CD4-positive, alpha-beta T cell (primary cell): Measurements from ENCODE around the gene SUGP2. TPM values are rescaled to one million over a fixed set of nuclear protein-coding genes. Genes with fewer than 3 reads are reported as not detected.

ENCODE experiments used
- ATAC-seq: fragments of 200-7000 bp; cut with Tn5 transposase; one replicate; pipeline ENCODE4 v1.10.0; 2022; ENCODE audit warnings: mild to moderate bottlenecking; ENCODE audit not compliant: poor library complexity
- CTCF ChIA-PET: fragments of 350-600 bp; sonication (Branson Sonifier 250); formaldehyde crosslinking; loops from one replicate; lab custom pipeline; 2021; ENCODE audit warnings: antibody characterized with exemption, inconsistent platforms; lab: Charles Lee
- POLR2A ChIA-PET: fragments of 350-600 bp; sonication (Branson Sonifier 250); formaldehyde crosslinking; loops from one replicate; lab custom pipeline; 2021; ENCODE audit warnings: antibody characterized with exemption, inconsistent platforms; lab: Charles Lee
- DNase-seq, 14 experiments: peaks; one replicate each; pipeline ENCODE4 v3.0.0-alpha.2; 2013 to 2020; ENCODE audit warnings: mixed read lengths in 2 of 14
- H3K27ac ChIP-seq, 2 donors: one replicate each; pipeline versions ENCODE4 v1.5.1 to v1.7.0; 2013; ENCODE audit warnings: low read length in 2 of 2, low read depth in 1 of 2, mild to moderate bottlenecking in 1 of 2
- H3K27me3 ChIP-seq, 2 experiments: 1 replicate in 1 of 2; 2 replicates in 1 of 2; pipeline versions ENCODE4 v1.6.1 to v1.7.0; 2013; ENCODE audit warnings: low read length in 2 of 2, control low read depth in 1 of 2, mild to moderate bottlenecking in 1 of 2, moderate library complexity in 1 of 2; ENCODE audit not compliant: insufficient read depth in 2 of 2, control insufficient read depth in 1 of 2
- H3K36me3 ChIP-seq: one replicate; pipeline ENCODE4 v1.6.1; 2013; ENCODE audit warnings: low read length, control low read depth; ENCODE audit not compliant: insufficient read depth
- H3K4me1 ChIP-seq: one replicate; pipeline ENCODE4 v1.6.1; 2013; ENCODE audit warnings: low read length, control low read depth; ENCODE audit not compliant: insufficient read depth
- H3K4me3 ChIP-seq: one replicate; pipeline ENCODE4 v1.5.1; 2013; ENCODE audit warnings: mild to moderate bottlenecking, low read length, moderate library complexity
- H3K9me3 ChIP-seq, 2 experiments: 1 replicate in 1 of 2; 2 replicates in 1 of 2; pipeline versions ENCODE4 v1.6.1 to v1.7.0; 2013; ENCODE audit warnings: low read length in 2 of 2, mild to moderate bottlenecking in 2 of 2, control low read depth in 1 of 2, moderate library complexity in 1 of 2; ENCODE audit not compliant: control insufficient read depth in 1 of 2, insufficient read depth in 1 of 2
- H3K27ac Mint-ChIP-seq: one replicate; pipeline ENCODE4 v1.8.0; 2020; ENCODE audit warnings: mixed read lengths
- H3K27me3 Mint-ChIP-seq: one replicate; pipeline ENCODE4 v1.8.0; 2021; ENCODE audit warnings: mixed read lengths
- H3K36me3 Mint-ChIP-seq: one replicate; pipeline ENCODE4 v1.8.0; 2021; ENCODE audit warnings: low read depth, mixed read lengths
- H3K4me1 Mint-ChIP-seq: one replicate; pipeline ENCODE4 v1.8.0; 2021; ENCODE audit warnings: low read depth, mixed read lengths
- H3K4me3 Mint-ChIP-seq: one replicate; pipeline ENCODE4 v1.8.0; 2020; ENCODE audit warnings: mild to moderate bottlenecking, mixed read lengths
- H3K9me3 Mint-ChIP-seq: one replicate; pipeline ENCODE4 v1.8.0; 2020; ENCODE audit warnings: mixed read lengths
- CTCF ChIP-seq: fragments of 200-600 bp; IDR thresholded peaks from one replicate; pipeline ENCODE4 v1.8.0; 2022; ENCODE audit warnings: antibody characterized with exemption, mild to moderate bottlenecking
- intact Hi-C, 2 experiments: fragments of 100-400 bp; cut with DNase I in 1 of 2; cut with micrococcal nuclease in 1 of 2; formaldehyde crosslinking; loops; one replicate each; pipeline versions ENCODE4 v1.15.1 to v1.9.0; 2023 to 2025; cut with DNase I, micrococcal nuclease
- total RNA-seq, 174 experiments: library from RNA in 2 of 174; stranded (reverse) in 2 of 174; gene quantifications; one replicate each; pipeline ENCODE4 v1.2.3 and lab custom pipeline; 2021 to 2026

Gene SUGP2
- total RNA-seq, 2 experiments from 2014 or later: 106 to 110 TPM

- Histone ChIP-seq H3K9me3 (peaks cover 0 to 4% of the 10 kb centered on the region in 2 experiments), H3K36me3 (peaks cover 12% of the 10 kb centered on the region), H3K27me3 (no peaks in the 10 kb centered on the region), H3K27ac (no peak overlapping the region), H3K4me3 (no peak overlapping the region), H3K4me1 (peaks cover 6% of the 10 kb centered on the region)
- Mint-ChIP-seq H3K4me1 (peaks cover 18% of the 10 kb centered on the region), H3K27ac (no peak overlapping the region), H3K9me3 (no peaks in the 10 kb centered on the region), H3K27me3 (no peaks in the 10 kb centered on the region), H3K36me3 (peaks cover 55% of the 10 kb centered on the region), H3K4me3 (no peak overlapping the region)
- TF ChIP-seq CTCF: no peak
- intact Hi-C loops: no loop called here
- ATAC-seq: no peak
- ChIA-PET CTCF (no interaction called here), POLR2A (no interaction called here)
- no peak for DNase-seq
Measured at GRCh38 chr19:19078801-19079200, 45.5 kb upstream of the SUGP2 start.

DNA sequence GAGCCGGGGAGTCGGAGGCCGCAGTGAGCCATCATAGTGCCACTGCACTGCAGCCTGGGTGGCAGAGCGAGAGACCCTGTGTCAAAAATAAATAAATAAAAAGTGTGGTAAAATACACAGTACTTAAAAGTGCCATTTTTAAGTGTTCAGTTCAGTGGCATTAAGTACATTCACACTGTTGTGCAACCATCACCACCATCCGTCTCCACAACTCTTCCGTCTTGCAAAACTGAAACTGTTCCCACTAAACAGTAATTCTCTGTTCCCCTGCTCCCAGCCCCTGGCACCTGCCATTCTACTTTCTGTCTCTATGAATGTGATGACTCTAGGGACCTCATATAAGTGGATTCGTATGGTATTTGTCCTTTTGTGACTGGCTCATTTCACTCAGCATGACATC lies 43.8 kb upstream of the SUGP2 start:
- H3K27ac Mint-ChIP-seq: no peak overlapping the region
- peaks cover 12% of the 10 kb centered on the region for H3K36me3 ChIP-seq
- peaks cover 23% of the 10 kb centered on the region for H3K4me1 Mint-ChIP-seq
- intact Hi-C loops: no loop called here
- no peaks in the 10 kb centered on the region for H3K9me3 Mint-ChIP-seq
- no peaks in the 10 kb centered on the region for H3K27me3 ChIP-seq
- CTCF ChIA-PET: no interaction called here
- H3K4me3 Mint-ChIP-seq: no peak overlapping the region
- POLR2A ChIA-PET: no interaction called here
- H3K27me3 Mint-ChIP-seq: no peaks in the 10 kb centered on the region
- peaks cover 9% of the 10 kb centered on the region for H3K4me1 ChIP-seq
- no peak for TF ChIP-seq CTCF
- H3K27ac ChIP-seq: no peak overlapping the region
- H3K4me3 ChIP-seq: no peak overlapping the region
- peaks cover 55% of the 10 kb centered on the region for H3K36me3 Mint-ChIP-seq
- no peak for ATAC-seq
- peaks cover 0 to 4% of the 10 kb centered on the region in 2 experiments for H3K9me3 ChIP-seq
- DNase-seq: no peak

DNA sequence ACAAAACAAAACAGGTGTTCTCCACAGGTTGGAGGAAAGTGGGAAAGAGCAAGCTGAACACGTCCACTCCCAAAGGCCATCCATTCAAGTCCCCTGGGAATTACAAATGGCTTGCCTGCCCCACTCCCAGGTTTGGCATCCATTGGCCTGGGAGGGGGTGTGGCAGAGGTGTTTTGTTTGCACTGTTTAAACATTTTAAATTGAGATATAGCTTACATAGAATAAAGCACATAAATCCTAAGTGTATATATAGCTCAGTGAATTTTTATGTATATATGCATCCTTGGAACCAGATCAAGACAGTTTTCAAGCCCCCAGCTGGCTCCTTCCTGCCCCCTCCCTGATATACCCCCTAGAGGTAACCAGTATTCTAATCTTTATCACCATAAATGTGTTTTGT lies 43.2 kb upstream of the SUGP2 start:
- no peak for DNase-seq
- H3K27me3 Mint-ChIP-seq: no peaks in the 10 kb centered on the region

More for the DNA sequence above, 43.2 kb upstream of the SUGP2 start:
- Mint-ChIP-seq H3K36me3 (peaks cover 53% of the 10 kb centered on the region), H3K4me3 (no peak overlapping the region), H3K9me3 (no peaks in the 10 kb centered on the region), H3K27ac (no peak overlapping the region), H3K4me1 (peaks cover 23% of the 10 kb centered on the region)
- Histone ChIP-seq H3K4me3 (no peak overlapping the region), H3K27ac (no peak overlapping the region), H3K9me3 (peaks cover 0 to under 1% of the 10 kb centered on the region in 2 experiments), H3K4me1 (peaks cover 9% of the 10 kb centered on the region), H3K36me3 (peaks cover 12% of the 10 kb centered on the region), H3K27me3 (no peaks in the 10 kb centered on the region)
- intact Hi-C loops: no loop called here
- ChIA-PET CTCF (no interaction called here), POLR2A (no interaction called here)
- no peak for ATAC-seq
- no peak for TF ChIP-seq CTCF
